H1 (cell line): Measurements from ENCODE around the gene ACVRL1.

Experiments used
- EP300 ChIP-seq, 2 experiments: IDR thresholded peaks; 1 replicate in 1 of 2; 2 replicates in 1 of 2; pipeline ENCODE4 v1.6.1; 2011 to 2012; ENCODE audit warnings: low read depth in 2 of 2, low read length in 2 of 2, mild to moderate bottlenecking in 2 of 2, borderline replicate concordance in 1 of 2, inconsistent platforms in 1 of 2, moderate library complexity in 1 of 2
- FOSL1 ChIP-seq: IDR thresholded peaks from 2 replicates; pipeline ENCODE4 v1.6.1; 2011; ENCODE audit warnings: mild to moderate bottlenecking, low read depth, low read length, moderate library complexity; ENCODE audit not compliant: insufficient read depth
- HDAC6 ChIP-seq: IDR thresholded peaks from one replicate; pipeline ENCODE4 v1.7.1; 2012; ENCODE audit warnings: low read depth, mild to moderate bottlenecking, inconsistent platforms, low read length, moderate library complexity
- JUND ChIP-seq: IDR thresholded peaks from 2 replicates; pipeline ENCODE4 v1.6.1; 2011; ENCODE audit warnings: mild to moderate bottlenecking, improper control_type of control experiment, low read length
- TBP ChIP-seq: IDR thresholded peaks from 2 replicates; pipeline ENCODE4 v1.6.1; 2011; ENCODE audit warnings: low read depth, low read length, improper control_type of control experiment
- TF ChIP-seq, protein P1 (sequence below): IDR thresholded peaks from 2 replicates; pipeline ENCODE4 v1.6.1; 2012; ENCODE audit warnings: low read length, inconsistent platforms
- TF ChIP-seq, protein P2 (sequence below): IDR thresholded peaks from 2 replicates; pipeline ENCODE4 v1.6.1; 2012; ENCODE audit warnings: inconsistent platforms
- TF ChIP-seq, protein P3 (sequence below), 3 experiments: IDR thresholded peaks; 1 replicate in 2 of 3; 2 replicates in 1 of 3; pipeline versions ENCODE4 v1.5.1 to v1.6.1; 2011; ENCODE audit warnings: low read length in 3 of 3, mild to moderate bottlenecking in 3 of 3, inconsistent platforms in 2 of 3, low read depth in 1 of 3, moderate library complexity in 1 of 3; ENCODE audit not compliant: insufficient read depth in 1 of 3; ENCODE audit errors: control extremely low read depth in 1 of 3

DNA sequence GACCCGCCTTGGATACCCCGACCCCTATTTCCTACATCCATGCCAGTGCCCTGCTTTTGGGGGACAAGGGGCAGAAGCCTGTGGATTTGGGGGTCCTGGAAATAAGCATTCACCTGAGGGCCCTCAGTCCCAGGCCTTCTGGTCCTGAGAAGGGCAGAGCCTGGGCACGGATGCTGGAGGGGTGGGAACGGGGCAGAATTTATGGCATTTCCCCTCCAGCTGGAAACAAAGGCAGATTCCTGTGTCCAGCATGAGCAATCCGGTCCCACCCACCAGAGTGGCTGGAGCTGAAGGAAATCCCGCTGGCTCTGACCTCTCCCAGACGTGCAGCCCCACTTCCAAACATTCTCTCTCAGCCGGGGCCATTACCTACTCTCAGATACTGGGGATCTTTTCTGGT lies 10.1 kb upstream of the ACVRL1 start:
- TF ChIP-seq, protein P1, sequence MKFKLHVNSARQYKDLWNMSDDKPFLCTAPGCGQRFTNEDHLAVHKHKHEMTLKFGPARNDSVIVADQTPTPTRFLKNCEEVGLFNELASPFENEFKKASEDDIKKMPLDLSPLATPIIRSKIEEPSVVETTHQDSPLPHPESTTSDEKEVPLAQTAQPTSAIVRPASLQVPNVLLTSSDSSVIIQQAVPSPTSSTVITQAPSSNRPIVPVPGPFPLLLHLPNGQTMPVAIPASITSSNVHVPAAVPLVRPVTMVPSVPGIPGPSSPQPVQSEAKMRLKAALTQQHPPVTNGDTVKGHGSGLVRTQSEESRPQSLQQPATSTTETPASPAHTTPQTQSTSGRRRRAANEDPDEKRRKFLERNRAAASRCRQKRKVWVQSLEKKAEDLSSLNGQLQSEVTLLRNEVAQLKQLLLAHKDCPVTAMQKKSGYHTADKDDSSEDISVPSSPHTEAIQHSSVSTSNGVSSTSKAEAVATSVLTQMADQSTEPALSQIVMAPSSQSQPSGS = no peak
- TF ChIP-seq EP300 (IDR thresholded peaks at IDR 0.05; ENCODE audit: borderline replicate concordance in 1 of 2, low read depth in 2 of 2, low read length in 2 of 2) (no peak), JUND (no peak), TBP (no peak), FOSL1 (no peak), HDAC6 (no peak)
- TF ChIP-seq, protein P2, sequence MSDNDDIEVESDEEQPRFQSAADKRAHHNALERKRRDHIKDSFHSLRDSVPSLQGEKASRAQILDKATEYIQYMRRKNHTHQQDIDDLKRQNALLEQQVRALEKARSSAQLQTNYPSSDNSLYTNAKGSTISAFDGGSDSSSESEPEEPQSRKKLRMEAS = no peak
- TF ChIP-seq, protein P3, sequence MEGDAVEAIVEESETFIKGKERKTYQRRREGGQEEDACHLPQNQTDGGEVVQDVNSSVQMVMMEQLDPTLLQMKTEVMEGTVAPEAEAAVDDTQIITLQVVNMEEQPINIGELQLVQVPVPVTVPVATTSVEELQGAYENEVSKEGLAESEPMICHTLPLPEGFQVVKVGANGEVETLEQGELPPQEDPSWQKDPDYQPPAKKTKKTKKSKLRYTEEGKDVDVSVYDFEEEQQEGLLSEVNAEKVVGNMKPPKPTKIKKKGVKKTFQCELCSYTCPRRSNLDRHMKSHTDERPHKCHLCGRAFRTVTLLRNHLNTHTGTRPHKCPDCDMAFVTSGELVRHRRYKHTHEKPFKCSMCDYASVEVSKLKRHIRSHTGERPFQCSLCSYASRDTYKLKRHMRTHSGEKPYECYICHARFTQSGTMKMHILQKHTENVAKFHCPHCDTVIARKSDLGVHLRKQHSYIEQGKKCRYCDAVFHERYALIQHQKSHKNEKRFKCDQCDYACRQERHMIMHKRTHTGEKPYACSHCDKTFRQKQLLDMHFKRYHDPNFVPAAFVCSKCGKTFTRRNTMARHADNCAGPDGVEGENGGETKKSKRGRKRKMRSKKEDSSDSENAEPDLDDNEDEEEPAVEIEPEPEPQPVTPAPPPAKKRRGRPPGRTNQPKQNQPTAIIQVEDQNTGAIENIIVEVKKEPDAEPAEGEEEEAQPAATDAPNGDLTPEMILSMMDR (IDR thresholded peaks at IDR 0.05; ENCODE audit: control extremely low read depth in 1 of 3, insufficient read depth in 1 of 3, low read depth in 1 of 3, low read length in 3 of 3) = no peak
